Left lobe of liver (tissue), 2 donors: ENCODE measurements around the gene ZNF837. TPM values are rescaled to one million over a fixed set of nuclear protein-coding genes. Genes with fewer than 3 reads are reported as not detected.
"Not testable (repeated sequence)": the region's sequence is repeated elsewhere in the genome, so short reads cannot be mapped to it uniquely, and the experiment has no call there.

Experiments
- ATAC-seq: fragments of 200-7000 bp; cut with Tn5 transposase; one replicate; pipeline ENCODE4 v1.9.1; 2020; ENCODE audit warnings: mild to moderate bottlenecking, moderate library complexity
- DNase-seq: peaks from one replicate; pipeline ENCODE4 v3.0.0-alpha.2; 2020; ENCODE audit warnings: low spot score
- total RNA-seq: library from RNA; stranded (reverse); gene quantifications from one replicate; pipeline ENCODE4 v1.2.1, GENCODE V29; 2021
- donor health status: DM: no; HTN: no; CAD: no; lungs with moderate emphysema.
- donor health status: DM: no; HTN: yes; CAD: no.

The ZNF837 gene
- total RNA-seq, 1 donor from 2014 or later = 2.9 TPM

DNA sequence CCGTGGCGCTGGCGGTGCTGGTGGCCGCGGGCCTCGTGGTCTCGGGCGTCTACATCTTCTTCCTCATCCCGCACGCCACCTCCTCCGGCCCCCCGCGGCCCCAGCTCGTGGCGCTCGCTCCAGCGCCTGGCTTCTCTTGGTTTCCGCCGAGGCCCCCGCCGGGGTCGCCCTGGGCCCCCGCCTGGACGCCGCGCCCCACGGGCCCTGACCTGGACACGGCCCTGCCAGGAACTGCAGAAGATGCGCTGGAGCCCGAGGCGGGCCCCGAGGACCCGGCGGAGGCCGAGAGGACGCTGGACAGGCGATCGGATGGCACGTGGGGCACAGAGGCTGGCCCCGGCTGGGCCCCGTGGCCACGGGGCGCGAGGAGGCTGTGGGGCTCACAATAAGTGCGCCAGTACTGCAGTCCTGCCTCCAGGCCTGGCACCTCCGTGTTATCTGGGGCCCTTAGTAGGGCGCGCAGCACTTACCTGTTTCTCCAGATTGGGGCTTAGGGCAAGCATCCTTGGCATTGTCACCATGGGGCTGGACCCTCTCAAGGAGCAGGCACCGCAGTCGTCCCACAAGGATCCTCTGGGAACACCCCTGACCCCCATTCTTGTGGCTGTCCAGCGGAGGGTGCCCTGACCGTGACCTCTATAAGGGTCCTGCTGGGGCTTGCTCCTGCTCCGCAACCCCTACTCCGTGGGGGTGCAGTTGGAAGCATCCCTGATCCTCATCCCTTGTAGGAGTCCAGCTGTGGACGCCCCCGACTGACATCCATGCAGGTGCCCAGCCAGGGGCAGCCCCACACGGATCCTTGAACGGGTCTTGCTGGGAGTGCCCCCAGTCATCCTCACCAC lies 16.1 kb upstream of the ZNF837 start:
- DNase-seq (no peak), ATAC-seq (no peak)

GRCh38 chr19:58395979-58396627 lies 15.3 kb upstream of the ZNF837 start:
- peak; percentile 7 for ATAC-seq
- no peak for DNase-seq

DNA sequence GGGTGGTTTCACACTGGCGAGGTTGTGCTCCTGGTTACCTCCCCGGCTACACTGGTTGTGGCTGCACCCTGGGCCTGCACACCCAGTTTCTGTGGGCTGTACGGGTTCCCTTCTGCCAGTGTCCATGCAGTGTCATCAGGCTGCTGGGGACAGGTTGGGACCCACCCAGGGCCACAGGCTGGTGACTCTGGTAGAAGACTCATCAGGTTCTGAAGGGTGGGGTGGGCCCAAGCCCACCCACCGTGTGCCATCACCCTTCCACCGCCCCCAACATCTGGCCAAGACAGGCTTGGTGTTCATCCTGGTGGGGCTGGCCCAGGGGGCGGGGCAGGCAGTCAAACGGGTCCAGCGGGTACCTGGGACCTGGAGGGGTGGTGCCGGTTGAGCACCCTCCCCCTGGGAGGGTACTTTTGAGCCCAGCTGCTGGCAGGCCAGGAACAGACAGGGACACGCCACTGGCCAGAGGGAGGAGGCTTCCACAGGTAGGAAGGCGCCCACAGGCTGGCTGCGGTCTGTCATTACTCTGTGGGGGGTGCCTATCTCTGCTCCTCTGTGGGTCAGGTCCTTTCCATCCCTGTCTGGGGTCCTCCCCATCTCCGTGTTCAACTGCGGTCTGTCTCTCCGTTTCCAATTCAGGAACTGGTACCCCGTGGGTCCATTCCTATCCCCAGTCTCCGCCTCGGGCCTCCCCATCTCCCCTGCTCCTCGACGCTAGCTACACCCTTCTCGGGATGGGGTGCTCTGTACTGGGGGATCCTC lies 14.6 kb upstream of the ZNF837 start, which contains the start of gene RNF225:
Gene RNF225, plus strand, starts transcription at position 437 of the 759 bp plus-strand sequence. CDS start 434 bp downstream, outside the sequence.
- DNase-seq = no peak
- ATAC-seq = peak; percentile 54

DNA sequence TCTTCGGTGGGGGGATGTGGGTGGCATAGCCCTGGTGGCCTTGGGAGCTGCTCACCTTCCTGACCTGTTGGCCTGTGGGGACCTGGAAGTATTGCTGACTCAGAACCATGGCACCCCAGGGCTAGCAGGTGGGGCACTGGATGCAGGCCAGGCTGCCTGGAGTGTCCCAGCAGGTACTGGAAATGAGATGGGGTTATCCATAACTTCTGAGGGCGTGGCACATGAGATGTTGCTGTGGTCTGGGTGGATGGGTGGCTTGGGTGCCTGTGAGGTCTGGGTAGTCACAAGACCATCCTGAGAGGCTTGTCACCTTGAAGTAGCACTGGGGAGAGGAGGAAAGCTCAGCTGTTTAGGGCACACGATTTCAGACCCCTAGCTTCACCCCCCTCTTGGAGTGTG lies 14.0 kb upstream of the ZNF837 start:
- ATAC-seq = peak; percentile 5

DNA sequence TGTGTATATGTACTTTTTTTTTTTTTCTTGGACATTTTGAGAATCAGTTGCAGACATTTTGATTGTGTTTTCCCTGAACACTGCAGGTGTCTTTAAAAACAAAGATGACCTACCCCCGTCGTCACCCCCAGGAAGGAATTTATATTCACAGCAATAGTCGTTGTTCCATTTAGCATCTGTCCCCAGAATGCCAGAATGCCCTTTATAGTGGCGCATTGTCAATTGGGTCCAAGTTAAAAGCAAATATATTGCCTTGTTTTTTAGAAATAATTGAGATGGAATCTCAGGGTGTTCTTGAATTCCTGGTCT lies 12.8 kb upstream of the ZNF837 start:
- DNase-seq = no peak
- no peak for ATAC-seq

More for the DNA sequence above, 14.0 kb upstream of the ZNF837 start:
- DNase-seq = no peak

GRCh38 chr19:58392945-58393724 lies 12.3 kb upstream of the ZNF837 start:
- no peak for DNase-seq
- no peak for ATAC-seq

- ATAC-seq = no peak
- no peak for DNase-seq
Measured at GRCh38 chr19:58388175-58388526, 7.3 kb upstream of the ZNF837 start.

DNA sequence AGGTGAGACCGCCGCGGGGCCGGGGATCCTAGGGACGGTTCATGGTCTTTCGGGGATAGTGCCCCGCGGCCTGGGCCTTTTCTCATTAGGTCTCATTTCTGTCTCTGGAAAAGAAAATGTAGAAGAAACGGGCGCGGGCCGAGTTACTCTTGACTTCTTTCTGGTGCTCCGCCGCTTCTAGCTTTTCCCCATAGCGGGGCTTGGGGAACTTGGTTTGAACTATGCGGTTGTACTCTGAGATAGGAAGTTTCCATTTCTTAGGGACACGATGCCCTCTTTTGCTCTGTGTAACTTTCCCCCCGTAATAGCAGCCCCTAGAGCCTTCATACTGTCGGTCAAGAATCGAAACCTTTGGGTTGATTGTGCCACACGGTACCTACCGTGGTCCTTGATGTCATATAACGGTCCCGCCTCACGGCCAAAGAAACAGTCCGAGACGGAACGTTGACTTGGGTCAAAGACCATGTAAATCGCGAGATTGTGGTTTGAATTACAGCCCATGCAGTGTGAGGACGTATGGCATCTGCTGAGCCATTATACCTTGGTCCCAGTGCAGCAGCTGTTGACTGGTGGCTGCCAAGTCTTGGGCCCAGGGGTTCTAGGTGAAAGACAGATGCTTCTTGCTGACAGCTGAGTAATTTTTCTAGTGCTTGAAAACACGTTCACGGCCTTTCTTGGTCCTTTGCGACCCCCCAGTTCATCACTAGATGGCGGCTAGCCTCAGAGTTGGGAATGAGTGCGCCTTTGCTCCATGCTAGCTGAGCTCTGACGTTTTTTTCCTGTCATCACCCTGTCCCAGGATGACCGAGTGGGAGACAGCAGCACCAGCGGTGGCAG lies 6.7 kb upstream of the ZNF837 start:
- DNase-seq = no peak

GRCh38 chr19:58386576-58387337 lies 5.9 kb upstream of the ZNF837 start, which contains the start of gene RPS5:
TSS of gene RPS5 (plus strand) at chr19:58387269. CDS start at chr19:58388138, 869 bp downstream.
- ATAC-seq = peak; percentile 90
- peak; percentile 96 for DNase-seq

More for the DNA sequence above, 6.7 kb upstream of the ZNF837 start:
- ATAC-seq = no peak

GRCh38 chr19:58385891-58386575 lies 5.2 kb upstream of the ZNF837 start:
- DNase-seq = no peak
- peak; percentile 15 for ATAC-seq

- DNase-seq (no peak), ATAC-seq (no peak)
Measured at GRCh38 chr19:58385313-58385890, 4.6 kb upstream of the ZNF837 start.

- ATAC-seq (no peak), DNase-seq (no peak)
Measured at GRCh38 chr19:58382997-58383603, 2.3 kb upstream of the ZNF837 start.

- ATAC-seq (no peak), DNase-seq (no peak)
Measured at GRCh38 chr19:58381460-58382212, 806 bp upstream of the ZNF837 start.

- ATAC-seq (peak; percentile 43), DNase-seq (no peak)
Measured at GRCh38 chr19:58380037-58380661, 681 bp downstream of the ZNF837 start.

GRCh38 chr19:58379246-58379645 lies 1.6 kb downstream of the ZNF837 start:
- DNase-seq = no peak
- ATAC-seq = no peak

GRCh38 chr19:58376724-58377123 lies 4.1 kb downstream of the ZNF837 start:
- ATAC-seq, DNase-seq: not testable (repeated sequence)
